ENCODE results near the gene SPDYE6.

DNA sequence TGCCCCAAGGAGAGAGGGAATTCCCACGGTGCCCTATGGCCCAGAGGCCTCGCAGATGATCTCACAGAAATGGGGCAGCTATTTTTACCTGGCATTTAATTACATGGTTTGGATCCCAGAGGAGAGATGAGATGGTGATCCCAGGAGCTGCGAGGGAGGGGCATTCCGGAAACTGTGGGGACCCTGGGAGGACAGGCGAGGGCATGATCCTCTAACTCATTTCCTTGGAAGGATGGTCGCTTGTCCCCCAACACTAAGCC, 60.1 kb downstream of the SPDYE6 start:
- TF ChIP-seq, protein P1, sequence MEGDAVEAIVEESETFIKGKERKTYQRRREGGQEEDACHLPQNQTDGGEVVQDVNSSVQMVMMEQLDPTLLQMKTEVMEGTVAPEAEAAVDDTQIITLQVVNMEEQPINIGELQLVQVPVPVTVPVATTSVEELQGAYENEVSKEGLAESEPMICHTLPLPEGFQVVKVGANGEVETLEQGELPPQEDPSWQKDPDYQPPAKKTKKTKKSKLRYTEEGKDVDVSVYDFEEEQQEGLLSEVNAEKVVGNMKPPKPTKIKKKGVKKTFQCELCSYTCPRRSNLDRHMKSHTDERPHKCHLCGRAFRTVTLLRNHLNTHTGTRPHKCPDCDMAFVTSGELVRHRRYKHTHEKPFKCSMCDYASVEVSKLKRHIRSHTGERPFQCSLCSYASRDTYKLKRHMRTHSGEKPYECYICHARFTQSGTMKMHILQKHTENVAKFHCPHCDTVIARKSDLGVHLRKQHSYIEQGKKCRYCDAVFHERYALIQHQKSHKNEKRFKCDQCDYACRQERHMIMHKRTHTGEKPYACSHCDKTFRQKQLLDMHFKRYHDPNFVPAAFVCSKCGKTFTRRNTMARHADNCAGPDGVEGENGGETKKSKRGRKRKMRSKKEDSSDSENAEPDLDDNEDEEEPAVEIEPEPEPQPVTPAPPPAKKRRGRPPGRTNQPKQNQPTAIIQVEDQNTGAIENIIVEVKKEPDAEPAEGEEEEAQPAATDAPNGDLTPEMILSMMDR (IDR thresholded peaks at IDR 0.05) = no peak
- TF ChIP-seq POLR2A (IDR thresholded peaks at IDR 0.05) = no peak

All from heart left ventricle (tissue), 13 donors.